ENCODE measurements around the gene CSNK1D.

GRCh38 chr17:82194765-82195164 lies 78.7 kb downstream of the CSNK1D start:
- TF ChIP-seq JUN (CRISPR knock-in tag; IDR thresholded peaks at IDR 0.05) = no peak
- TF ChIP-seq NFYB (CRISPR knock-in tag; conservative IDR thresholded peaks at IDR 0.05; ENCODE audit: low read depth) = no peak
- no peak for TF ChIP-seq IRF2 (CRISPR knock-in tag; IDR thresholded peaks at IDR 0.05; ENCODE audit: borderline replicate concordance, low read depth)
- TF ChIP-seq ATF6 (CRISPR knock-in tag; IDR thresholded peaks at IDR 0.05) = no peak
- no peak for TF ChIP-seq ZNF512 (CRISPR knock-in tag; IDR thresholded peaks at IDR 0.05; ENCODE audit: borderline replicate concordance)
- TF ChIP-seq E2F5 (CRISPR knock-in tag; IDR thresholded peaks at IDR 0.05) = no peak
- no peak for TF ChIP-seq KAT7 (CRISPR knock-in tag; IDR thresholded peaks at IDR 0.05; ENCODE audit: borderline replicate concordance)
- no peak for TF ChIP-seq PRRX2 (CRISPR knock-in tag; IDR thresholded peaks at IDR 0.05)
- TF ChIP-seq AFF4 (CRISPR knock-in tag; IDR thresholded peaks at IDR 0.05; ENCODE audit: borderline replicate concordance) = no peak
- TF ChIP-seq CTCF (IDR thresholded peaks at IDR 0.05) = no peak
- TF ChIP-seq AR (CRISPR knock-in tag; IDR thresholded peaks at IDR 0.05) = no peak
- TF ChIP-seq ESRRA (CRISPR knock-in tag; IDR thresholded peaks at IDR 0.05; ENCODE audit: borderline replicate concordance) = no peak
